ENCODE results near the gene SNX30.

The SNX30 gene

GRCh38 chr9:112822618-112823017 lies 72.1 kb downstream of the SNX30 start:
- DNase-seq (ENCODE audit: low read depth, low spot score), result no peak

- DNase-seq (ENCODE audit: low read depth, low spot score), result no peak
Measured at GRCh38 chr9:112823257-112823656, 72.7 kb downstream of the SNX30 start.

GRCh38 chr9:112831281-112831851 lies 80.8 kb downstream of the SNX30 start:
- no peak for DNase-seq (ENCODE audit: low read depth, low spot score)

- no peak for DNase-seq (ENCODE audit: low read depth, low spot score)
Measured at GRCh38 chr9:112831969-112832368, 81.4 kb downstream of the SNX30 start.

- DNase-seq (ENCODE audit: low read depth, low spot score), result no peak
Measured at GRCh38 chr9:112833081-112833480, 82.5 kb downstream of the SNX30 start.

DNA sequence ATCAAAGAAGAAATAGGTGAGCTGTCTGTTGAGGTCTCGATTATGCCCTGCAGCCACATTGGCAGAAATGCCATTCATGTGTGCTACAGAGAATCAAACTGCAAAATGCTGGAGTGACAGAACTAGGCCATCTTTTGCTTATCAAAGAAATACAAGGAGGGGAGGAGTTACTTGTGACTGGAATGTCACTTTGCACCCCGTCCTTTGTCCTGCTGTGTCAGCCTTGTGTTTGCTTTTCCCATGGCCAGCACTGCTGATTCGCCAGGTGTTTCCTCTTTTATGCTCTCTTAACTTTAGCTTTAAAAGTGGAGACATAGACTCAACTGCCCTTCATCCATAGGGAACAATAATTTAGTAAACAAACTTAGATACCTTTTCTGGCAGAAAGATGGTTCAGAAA lies 85.8 kb downstream of the SNX30 start:
- DNase-seq (ENCODE audit: low read depth, low spot score), result no peak

DNA sequence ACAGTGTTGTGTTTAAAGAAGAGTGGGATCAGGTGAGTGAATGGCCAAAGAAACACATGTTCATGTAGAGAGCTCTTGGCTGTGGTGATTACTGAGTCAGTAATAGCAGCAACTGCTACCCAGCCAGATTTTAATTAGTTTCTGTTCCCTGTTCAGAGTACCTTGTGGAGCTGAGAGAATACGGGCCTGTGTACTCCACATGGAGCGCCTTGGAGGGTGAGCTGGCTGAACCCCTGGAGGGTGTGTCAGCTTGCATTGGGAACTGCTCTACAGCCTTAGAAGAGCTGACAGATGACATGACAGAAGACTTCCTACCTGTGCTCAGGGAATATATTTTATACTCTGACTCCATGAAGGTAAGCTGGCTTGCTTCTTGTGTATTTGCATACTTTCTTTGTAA lies 87.8 kb downstream of the SNX30 start:
- DNase-seq (ENCODE audit: low read depth, low spot score), result no peak

DNA sequence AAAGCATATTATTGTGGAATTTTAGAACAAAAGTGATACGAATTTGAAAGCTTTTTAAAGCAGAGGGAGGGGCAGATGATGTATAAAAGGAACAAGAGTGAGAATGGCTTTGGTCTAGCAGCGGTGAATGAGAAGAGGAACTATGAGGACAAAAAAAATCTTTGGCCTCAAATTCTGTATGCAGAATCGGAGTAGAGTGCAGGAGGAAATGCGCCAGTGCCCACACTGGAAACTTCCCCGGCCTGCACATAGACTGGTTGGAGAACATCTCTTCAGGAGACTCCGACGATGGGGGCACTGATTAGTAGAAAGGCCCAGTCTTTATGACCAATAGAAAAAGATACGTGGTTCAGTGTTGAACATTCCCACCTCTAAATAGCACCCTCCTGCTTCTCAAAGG lies 88.8 kb downstream of the SNX30 start:
- DNase-seq (ENCODE audit: low read depth, low spot score), result no peak

- DNase-seq (ENCODE audit: low read depth, low spot score), result no peak
Measured at GRCh38 chr9:112841261-112841660, 90.7 kb downstream of the SNX30 start.

- no peak for DNase-seq (ENCODE audit: low read depth, low spot score)
Measured at GRCh38 chr9:112842555-112842954, 92.0 kb downstream of the SNX30 start.

DNA sequence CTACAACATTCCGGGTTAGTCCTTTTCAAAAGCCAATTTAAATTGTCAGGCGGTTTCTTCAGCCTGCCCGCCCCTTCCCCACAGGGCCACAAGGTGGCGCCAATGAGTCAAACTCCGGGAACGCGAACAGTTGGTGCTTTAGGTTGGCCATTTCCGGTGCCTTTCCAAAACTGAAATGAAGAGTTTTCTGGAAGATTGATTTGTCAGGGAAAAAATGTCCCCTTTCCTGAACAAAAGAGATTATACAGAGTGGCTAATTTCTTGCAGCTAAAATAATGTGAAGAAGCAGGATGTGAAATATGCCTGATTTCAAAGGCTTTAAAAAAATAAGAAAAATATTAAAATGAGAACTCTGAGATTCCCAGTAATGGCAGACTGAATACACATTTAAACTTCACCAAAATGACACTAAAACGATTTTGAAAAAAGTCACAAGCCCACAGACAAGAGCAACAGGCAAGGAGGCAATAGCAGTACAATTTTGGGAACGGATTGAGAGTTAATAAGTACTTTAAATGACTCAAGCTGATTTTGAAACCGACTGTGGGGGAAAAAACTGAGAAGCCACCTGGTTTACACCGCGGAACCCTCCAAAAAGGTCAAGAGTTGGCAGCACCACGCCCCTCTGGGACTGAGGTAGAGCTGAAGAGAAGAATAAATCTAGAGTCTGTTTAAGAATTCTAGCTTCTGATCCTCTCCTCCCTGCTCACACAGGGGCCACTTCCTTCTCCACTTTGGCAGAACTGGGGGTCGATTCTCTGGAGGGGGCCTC lies 94.4 kb downstream of the SNX30 start:
- peak; percentile 43 for DNase-seq (ENCODE audit: low read depth, low spot score)

DNA sequence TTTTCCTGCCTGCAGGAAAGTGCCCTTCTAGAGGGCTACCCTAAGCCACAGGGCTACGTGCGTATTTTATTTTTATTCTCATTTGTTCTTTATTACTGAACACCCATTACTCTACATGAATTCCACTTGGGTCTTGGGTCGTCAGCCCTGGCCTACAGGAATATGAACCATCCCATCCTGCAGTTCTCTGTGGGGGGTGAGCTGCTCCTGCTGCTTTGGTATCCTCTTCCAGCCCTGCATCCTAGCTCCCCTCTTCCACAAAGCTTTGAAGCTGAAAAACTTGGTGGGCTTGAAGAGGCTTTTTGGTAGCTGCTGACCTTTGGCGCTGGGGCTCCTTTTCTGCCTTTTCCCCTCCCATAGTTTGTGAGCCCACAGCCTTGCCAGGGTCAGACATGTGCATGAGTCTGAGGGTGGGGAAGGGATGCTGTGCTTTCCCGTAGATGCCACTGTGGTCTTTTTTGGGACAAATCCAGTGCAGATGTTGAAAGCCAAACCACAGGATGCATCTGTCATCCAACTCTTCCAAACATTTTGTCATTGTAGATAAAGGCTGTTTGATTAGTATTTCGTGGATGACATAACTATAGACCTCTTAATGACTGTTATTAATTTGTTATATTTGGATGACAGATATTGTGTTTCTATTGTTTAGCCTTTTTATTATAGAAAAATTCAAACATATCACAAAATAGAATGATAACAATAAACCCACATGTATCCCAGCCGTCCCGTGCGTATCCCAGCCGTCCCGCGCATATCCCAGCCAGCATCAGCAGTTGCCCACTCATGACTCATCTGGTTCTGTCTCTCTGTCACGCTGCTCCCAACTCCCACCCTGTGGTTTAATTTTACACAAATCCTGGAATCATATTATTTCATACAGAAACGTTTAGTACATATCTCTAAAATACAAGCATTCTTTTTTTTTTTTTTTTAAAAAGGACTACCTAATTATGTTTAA lies 96.2 kb downstream of the SNX30 start:
- DNase-seq (ENCODE audit: low read depth, low spot score), result no peak

- DNase-seq (ENCODE audit: low read depth, low spot score), result no peak
Measured at GRCh38 chr9:112848316-112849151, 98.0 kb downstream of the SNX30 start.

GRCh38 chr9:112849363-112849922 lies 98.9 kb downstream of the SNX30 start:
- DNase-seq (ENCODE audit: low read depth, low spot score), result no peak

DNA sequence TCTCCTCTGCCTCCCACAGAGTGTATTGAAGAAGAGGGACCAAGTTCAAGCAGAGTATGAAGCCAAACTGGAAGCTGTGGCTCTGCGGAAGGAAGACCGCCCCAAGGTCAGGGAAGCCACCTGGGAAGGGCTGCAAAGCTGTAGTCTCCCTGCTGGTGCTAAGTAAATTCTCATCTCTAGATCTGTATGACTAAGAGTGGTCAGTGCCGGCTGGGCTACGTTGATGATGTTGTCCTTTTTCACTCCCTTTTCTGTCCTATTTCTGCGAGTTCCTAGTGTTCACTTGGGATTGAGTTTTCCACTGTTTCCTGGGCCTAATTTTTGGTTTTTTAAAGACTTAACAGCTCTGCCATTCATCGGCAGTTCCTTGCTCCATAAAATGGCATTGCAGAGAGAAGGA lies 100.3 kb downstream of the SNX30 start:
- DNase-seq (ENCODE audit: low read depth, low spot score), result no peak

DNA sequence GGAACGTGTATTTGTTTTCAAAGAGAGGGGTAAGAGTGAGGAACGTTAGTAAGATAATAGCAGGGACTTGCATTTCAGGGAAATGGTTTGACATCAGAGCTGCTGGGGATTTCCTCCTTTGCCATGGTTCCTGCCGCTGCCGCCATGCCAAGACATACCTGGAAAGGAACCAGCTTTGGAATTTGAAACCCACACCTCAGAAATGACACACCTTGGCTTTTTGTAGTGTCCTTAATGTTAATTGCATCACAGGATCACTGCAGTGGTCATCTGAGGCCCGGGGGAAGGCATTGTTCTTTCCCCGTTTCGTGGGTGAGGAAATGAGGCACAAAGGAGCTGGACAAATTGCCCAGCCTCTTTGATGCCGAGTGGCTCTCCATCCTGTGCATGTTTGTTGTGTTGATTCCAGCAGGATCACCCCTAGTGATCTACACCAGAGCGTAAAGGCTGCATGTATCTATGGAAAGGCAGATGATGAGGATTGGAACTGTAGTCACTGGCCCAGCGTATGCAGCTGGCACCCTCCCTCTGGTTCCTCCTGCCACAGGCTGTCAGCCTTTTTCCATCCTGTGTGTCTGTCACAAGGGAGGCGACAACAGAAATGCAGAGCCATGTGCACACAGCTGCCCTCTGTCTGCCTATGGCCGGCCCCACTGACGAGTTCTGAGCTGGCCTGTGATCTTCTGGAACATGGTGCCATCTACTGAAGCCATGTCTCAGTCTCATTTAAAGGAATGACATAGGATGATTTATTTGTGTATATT lies 102.4 kb downstream of the SNX30 start:
- DNase-seq (ENCODE audit: low read depth, low spot score), result no peak

- no peak for DNase-seq (ENCODE audit: low read depth, low spot score)
Measured at GRCh38 chr9:112853882-112854585, 103.5 kb downstream of the SNX30 start.

- DNase-seq (ENCODE audit: low read depth, low spot score), result no peak
Measured at GRCh38 chr9:112854657-112855056, 104.1 kb downstream of the SNX30 start.

DNA sequence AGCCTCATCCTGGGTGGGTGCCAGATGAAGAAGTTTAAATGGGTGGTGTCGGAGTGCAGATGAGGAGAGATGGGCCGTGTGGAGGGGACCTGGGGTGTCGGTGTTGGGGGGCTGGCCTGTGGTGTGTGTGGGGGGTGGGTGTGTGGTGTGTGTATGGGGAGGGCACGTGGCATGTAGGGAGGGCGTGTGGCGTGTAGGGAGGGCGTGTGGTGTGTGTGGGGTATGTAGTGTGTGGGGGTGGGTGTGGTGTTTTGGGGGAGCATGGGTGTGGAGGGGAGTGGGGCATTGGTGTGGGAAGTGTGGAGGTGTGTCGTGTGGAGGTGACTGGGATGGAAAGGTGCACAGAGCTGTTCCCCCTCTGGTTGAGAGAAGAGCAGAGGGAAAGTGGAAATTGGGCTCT lies 105.6 kb downstream of the SNX30 start:
- no peak for DNase-seq (ENCODE audit: low read depth, low spot score)

- no peak for DNase-seq (ENCODE audit: low read depth, low spot score)
Measured at GRCh38 chr9:112856843-112857242, 106.3 kb downstream of the SNX30 start.

Measured in smooth muscle cell of the brain vasculature (primary cell).